Effector CD8-positive, alpha-beta T cell (primary cell): ENCODE measurements around the gene RUFY2.
A peak's percentile ranks its signal among the peaks of the same experiment; 100 is the strongest.
"Not testable (repeated sequence)": the region's sequence is repeated elsewhere in the genome, so short reads cannot be mapped to it uniquely, and the experiment has no call there.

Experiments
- DNase-seq: peaks from one replicate; lab custom pipeline; 2025; lab: John Stamatoyannopoulos, UW
- total RNA-seq, 4 experiments: gene quantifications; one replicate each; lab custom pipeline; 2026; lab: John Stamatoyannopoulos, UW

Gene RUFY2
- 19.7 to 40.8 (median 34.2) reads per million in 4 experiments for total RNA-seq

- peak; percentile 61 for DNase-seq
Measured at GRCh38 chr10:68406815-68407548, at the start of gene RUFY2. Gene RUFY2, minus strand, starts transcription at chr10:68407277. Its CDS starts 88 bp downstream, at chr10:68407189.

GRCh38 chr10:68449698-68450097 is 42.6 kb upstream of the RUFY2 start:
- not testable (repeated sequence) for DNase-seq

GRCh38 chr10:68446179-68446578 is 39.1 kb upstream of the RUFY2 start:
- no peak for DNase-seq

GRCh38 chr10:68442971-68443370 is 35.9 kb upstream of the RUFY2 start:
- DNase-seq: no peak

- DNase-seq: no peak
Measured at GRCh38 chr10:68440898-68441297, 33.8 kb upstream of the RUFY2 start.

- DNase-seq: no peak
Measured at GRCh38 chr10:68435803-68436202, 28.7 kb upstream of the RUFY2 start.

GRCh38 chr10:68434657-68435056 is 27.6 kb upstream of the RUFY2 start:
- DNase-seq: no peak

- no peak for DNase-seq
Measured at GRCh38 chr10:68428396-68429104, 21.5 kb upstream of the RUFY2 start.

GRCh38 chr10:68424454-68425014 is 17.5 kb upstream of the RUFY2 start:
- DNase-seq: no peak

- DNase-seq: peak; percentile 13
Measured at GRCh38 chr10:68423522-68423921, 16.4 kb upstream of the RUFY2 start.

- no peak for DNase-seq
Measured at GRCh38 chr10:68419376-68419775, 12.3 kb upstream of the RUFY2 start.

- DNase-seq: no peak
Measured at GRCh38 chr10:68408898-68409518, 1.9 kb upstream of the RUFY2 start.

- peak; percentile 23 for DNase-seq
Measured at GRCh38 chr10:68406111-68406814, 814 bp downstream of the RUFY2 start.

- no peak for DNase-seq
Measured at GRCh38 chr10:68403701-68404100, 3.4 kb downstream of the RUFY2 start.

- DNase-seq: no peak
Measured at GRCh38 chr10:68402276-68402675, 4.8 kb downstream of the RUFY2 start.

- no peak for DNase-seq
Measured at GRCh38 chr10:68397005-68397404, 10.1 kb downstream of the RUFY2 start.

GRCh38 chr10:68385740-68386139 is 21.3 kb downstream of the RUFY2 start:
- no peak for DNase-seq

- no peak for DNase-seq
Measured at GRCh38 chr10:68371604-68372003, 35.5 kb downstream of the RUFY2 start.

- DNase-seq: no peak
Measured at GRCh38 chr10:68367121-68367520, 40.0 kb downstream of the RUFY2 start.

- DNase-seq: no peak
Measured at GRCh38 chr10:68366600-68366999, 40.5 kb downstream of the RUFY2 start.

GRCh38 chr10:68365611-68366010 is 41.5 kb downstream of the RUFY2 start:
- DNase-seq: no peak
